HG03064 (cell line): ENCODE results near the gene ATP13A2.

Experiments used
- ATAC-seq: cut with Tn5 transposase; IDR thresholded peaks from one replicate; pipeline ENCODE4 v1.9.1; 2021; ENCODE audit warnings: low read depth; ENCODE audit not compliant: unreplicated experiment

The ATP13A2 gene

DNA sequence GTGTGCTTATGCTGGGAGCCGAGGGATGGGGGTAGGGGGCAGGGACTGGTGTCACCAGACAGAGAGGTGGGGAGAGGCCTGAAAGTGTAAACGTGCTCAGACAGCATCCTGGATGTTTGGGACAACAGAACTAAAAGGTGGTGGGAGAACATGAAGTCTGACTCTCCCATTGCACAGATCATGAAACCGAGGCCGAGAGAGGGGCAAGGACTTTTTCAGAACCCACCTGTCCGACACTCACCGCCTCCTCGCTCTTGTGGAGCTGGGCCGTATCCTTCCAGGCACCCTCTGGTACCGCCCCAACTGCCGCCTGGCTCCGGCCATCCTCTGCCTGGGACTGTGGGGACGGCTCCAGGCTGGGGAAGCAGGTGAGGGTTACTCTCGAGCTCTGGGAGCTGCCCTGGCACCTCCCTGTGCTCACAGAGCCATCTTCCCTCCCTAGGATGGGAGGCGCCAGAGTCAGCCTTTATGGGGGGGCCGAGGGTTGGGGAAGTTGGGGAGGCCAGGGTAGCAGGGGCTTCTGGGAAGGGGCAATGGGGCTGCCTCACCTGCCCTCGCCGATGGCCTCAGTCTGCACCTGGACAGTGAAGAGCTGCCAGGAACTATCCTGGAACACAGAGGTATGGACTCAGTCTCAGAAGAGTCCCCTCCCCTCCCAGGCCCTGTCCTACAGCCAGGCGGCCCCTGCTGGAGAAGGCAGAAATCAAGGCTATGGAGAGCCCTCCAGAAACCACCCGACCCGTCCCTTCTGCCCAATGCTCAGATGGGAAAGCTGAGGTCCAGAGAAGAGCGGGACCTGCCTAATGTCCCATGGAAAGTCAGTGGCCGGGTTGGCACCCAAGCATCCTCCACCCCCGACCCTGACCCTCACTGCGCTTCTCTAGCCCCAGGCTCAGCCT lies 7.0 kb downstream of the ATP13A2 start:
- no peak for ATAC-seq

GRCh38 chr1:17002524-17002902 lies 9.2 kb downstream of the ATP13A2 start:
- ATAC-seq: no peak

DNA sequence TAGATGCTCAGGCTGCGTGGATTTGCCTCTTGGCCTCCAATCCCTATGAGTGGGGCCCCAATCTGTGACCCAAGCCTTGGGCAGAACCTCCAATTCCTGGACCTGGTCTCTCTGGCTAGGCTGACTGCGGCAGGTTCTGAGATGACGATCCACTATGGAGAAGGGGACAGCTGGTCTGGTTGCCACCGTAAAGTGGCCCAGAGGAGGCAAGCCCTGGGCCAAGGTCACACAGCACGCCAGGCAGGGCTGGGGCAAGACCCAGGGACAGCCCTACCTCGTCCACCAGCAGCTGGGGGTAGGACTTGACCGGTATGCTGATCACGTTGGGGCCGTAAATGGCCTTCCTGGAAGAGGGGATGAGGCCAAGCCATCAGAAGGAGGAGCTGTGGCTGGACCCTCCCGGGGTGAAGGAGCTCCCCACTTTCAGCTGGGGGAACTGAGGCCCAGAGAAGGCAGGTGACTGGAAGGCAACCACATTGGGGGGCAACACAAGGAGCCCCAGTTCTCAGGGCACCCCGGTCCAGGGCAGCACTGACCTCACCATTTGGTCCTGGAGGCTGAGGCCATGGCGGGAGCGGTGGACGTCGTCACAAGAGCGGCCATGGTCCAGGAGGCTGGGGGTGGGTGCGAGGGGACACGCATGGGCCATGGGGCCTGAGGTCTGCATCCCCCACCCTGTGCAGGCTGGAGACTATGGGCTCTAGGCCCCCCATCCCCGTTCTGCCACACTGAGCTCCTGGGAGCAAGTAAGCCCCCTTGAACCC lies 9.8 kb downstream of the ATP13A2 start:
- no peak for ATAC-seq

GRCh38 chr1:16999863-17000262 lies 11.9 kb downstream of the ATP13A2 start:
- no peak for ATAC-seq

DNA sequence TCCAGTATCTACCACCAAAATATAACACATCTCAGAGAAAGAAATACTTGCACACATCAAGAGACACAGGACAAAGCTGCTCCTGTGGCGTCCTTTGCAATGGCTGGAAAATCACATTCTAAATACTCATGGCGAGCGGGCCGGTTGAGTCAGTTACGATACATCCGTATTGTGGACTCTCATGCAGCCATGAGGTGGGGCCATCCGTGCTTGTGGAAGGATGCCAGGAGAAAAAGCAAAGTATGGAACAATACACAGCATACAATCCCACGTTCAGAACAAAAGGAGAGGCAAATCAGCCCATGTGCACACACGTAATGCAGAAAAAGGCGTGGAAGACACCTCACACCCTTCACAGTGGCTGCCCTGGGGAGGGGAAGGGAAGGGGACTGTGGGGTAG lies 13.1 kb downstream of the ATP13A2 start:
- no peak for ATAC-seq

- ATAC-seq: no peak
Measured at GRCh38 chr1:16996845-16997244, 14.9 kb downstream of the ATP13A2 start.

DNA sequence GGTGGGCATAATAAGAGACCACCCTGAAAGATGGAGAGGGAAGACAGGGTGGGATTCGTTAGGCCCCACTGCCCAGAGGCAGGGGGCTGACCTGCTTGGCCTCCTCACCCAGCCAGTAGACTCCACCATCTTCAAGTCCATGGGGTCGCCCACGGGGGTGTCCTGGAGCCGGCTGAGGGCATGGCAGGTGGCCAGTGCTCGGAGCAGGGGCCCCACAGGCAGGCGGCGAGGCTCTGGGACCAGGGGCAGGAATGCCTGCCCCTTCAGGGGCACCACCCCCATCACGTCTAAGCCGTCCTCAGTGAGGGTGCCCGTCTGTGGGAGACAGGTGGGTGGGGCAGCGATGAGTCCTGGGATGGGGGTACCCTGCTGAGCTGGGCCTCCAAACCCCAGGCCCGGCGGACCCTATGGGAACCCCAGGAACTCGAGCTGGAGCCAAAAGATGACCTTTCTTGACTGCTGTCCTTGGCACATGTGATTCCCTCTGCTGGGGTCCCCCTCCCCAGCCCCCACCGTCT lies 18.1 kb downstream of the ATP13A2 start:
- no peak for ATAC-seq

DNA sequence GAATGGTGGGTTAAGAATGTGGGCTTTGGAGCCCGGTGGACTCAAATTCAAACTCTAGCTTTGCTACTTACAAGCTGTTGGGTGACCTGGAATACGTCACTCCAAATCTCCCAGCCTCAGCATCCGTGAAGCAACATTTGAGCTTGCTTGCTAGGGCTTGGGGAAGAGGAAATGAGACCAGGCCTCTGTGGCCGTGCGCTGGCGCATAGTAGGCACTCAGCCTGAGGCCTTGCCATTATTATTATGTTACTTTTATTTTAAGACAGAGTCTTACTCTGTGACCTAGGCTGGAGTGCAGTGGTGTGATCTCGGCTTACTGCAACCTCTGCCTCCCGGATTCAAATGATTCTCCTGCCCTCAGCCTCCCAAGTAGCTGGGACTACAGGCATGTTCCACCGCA lies 19.1 kb downstream of the ATP13A2 start:
- ATAC-seq: no peak

DNA sequence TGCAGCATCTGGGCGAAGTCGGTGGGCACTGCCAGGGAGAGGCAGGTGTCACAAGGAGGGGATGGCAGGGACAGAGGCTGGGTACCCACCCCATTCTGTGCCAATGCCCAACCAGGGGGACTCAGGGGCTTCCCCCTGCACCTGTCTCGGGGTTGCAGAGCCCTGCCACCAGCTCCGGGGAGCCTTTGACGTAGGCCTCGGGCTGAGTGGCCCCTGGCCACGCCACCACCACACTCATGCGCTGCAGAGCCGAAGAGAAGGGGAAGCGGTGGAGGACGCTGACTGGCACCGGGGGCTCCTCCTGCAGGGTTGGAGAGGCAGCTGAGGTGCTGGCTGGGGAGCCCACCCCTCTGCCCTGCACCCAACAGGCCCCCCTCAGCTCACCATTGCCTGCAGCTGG lies 19.6 kb downstream of the ATP13A2 start:
- no peak for ATAC-seq

DNA sequence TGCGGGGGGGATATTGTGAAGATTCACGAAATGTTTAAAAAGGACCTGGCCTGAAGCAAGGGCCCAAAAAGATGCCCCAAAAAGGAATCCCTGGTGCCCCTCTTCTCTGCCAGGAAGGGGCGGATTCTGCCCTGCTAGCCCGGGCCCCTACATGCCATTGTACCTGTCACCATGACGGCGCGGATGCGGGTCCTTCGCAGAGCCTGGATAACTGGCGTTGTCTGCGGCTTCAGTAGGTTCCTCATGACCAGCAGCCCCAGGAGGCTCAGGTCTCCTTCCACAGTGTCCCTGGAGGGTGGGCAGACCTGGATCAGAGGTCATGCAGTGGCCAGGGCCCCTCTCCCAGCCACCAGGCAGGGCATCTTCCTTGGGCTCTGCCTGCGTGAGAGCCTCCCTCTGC lies 20.2 kb downstream of the ATP13A2 start:
- no peak for ATAC-seq

DNA sequence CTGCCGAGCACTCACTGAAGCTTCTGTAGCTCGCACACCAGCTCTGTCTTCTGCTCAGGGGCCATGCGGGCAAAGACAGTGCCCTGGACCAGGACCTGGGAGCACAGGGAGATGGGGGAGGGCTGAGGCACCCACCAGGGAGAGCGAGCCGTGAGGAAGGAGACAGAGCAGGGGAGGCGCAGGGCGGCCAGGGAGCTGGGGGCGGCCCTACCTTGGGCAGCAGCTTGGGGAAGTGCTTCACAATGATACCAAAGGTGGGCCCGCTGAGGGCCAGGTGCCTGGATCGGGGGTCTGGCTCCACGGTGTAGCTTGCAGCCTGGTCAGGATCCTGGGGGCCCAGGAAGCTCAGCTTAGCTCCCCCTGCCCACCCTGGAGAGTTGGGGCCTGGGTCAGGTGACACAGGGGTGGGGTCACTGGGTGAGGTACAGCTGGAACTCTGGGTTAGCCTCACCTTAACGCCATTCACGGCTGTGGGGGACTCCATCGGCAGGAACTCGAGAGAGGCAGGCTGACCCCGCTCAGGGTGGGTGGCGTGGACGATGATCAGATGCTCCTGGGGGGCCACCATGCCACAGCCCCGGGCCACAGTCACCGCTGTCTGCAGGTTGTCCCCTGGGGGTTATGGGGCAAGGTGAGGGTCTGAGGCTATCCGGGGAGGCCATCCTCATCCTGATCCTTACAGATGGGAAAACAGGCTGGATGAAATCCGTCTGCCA lies 21.9 kb downstream of the ATP13A2 start:
- ATAC-seq: no peak

DNA sequence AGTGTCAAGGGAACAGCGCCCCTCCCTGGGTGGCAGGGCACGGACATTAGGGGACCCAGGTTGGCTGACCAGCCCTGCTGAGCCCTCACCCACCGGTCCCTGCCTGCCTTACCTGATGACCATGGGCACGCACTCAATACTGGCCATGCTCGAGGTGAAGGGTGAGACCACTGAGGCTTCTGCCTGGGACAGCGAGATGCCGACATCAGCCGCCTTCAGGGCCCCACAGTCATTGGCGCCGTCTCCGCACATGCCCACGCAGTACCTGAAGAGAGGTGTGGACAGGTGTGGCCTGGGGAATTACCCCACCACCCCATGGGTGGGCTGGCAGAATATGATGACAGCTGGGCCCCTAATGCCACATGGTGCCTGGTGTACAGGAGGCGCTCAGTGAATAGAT lies 23.5 kb downstream of the ATP13A2 start:
- ATAC-seq: no peak

- no peak for ATAC-seq
Measured at GRCh38 chr1:16986962-16987361, 24.8 kb downstream of the ATP13A2 start.

DNA sequence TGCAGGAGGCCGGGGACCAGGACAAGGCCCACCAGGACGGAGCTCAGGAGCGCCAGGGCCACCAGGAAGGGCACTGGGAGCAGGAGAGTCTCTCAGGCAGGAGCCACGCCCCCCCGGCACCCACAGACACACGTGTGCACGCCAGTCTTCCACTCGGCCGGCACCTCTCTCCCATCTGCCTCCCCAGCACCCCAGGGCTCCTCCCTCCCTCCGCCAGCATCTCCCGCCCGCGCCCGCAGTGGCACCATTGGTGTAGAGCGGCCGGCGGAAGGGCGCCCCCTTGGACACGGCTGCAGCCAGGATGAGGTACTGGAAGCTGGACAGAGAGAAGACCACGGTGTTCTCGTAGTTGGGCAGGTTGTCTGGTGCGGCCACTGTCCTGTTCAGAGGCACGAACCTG lies 25.2 kb downstream of the ATP13A2 start:
- no peak for ATAC-seq

GRCh38 chr1:16986113-16986512 lies 25.6 kb downstream of the ATP13A2 start:
- ATAC-seq: no peak

DNA sequence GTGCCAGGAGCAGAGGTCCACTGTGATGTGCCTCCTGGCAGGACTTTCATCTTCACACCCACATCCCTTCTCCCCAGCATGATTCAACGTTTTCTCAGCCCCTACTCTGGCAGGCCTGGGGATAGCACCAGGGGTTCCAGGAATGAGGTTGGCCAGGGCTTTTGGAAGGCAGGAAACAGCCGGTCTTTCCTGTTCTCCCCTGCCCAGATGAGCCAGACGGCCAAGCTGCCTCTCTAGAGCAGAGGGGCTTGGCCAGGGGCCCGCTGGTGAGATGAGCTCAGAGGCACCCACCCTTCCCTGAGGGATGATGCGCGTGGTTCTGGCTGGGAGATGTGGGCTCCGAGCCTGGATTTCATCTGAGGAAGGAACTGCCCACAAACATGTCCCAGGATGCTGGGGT lies 27.0 kb downstream of the ATP13A2 start:
- no peak for ATAC-seq

DNA sequence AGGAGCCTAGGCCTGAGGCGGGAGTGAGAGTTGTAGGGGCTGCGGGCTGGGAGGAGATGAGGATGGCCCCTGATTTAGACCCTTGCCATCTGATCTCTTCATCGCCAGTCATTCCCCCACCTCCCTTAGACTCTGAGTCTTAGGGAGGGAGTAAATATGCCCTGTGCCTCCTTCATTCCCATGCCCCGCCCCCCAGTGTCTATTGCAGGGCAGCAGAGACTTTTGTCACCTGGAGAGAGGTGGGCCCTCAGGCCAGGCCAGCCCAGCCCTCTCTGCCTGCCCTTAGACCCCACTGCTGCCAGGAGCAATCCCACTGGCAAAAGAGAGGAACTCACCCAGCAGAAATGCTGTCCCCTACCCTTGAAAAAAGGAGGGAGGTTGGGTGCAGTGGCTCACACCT lies 28.1 kb downstream of the ATP13A2 start:
- ATAC-seq: no peak

DNA sequence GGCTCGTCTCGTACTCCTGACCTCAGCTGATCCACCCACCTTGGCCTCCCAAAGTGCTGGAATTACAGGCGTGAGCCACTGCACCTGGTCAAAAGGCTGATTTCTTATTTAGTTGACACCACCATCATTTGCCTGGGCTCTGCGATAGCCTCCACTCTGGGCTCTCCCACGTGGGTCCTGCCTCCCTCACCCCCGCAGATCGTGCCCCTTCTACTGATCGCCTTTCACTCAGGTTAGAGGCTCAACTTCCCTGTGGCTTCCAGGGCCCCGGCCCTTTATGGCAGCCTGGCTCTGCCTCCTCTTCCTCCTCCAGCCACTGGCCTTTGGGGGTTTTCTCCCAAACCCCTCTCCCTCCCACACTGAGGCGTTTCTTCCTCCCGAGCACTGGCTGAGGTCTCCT lies 28.8 kb downstream of the ATP13A2 start:
- ATAC-seq: no peak

- no peak for ATAC-seq
Measured at GRCh38 chr1:16981269-16981849, 30.4 kb downstream of the ATP13A2 start.

GRCh38 chr1:16980473-16981268 lies 31.1 kb downstream of the ATP13A2 start, which contains the start of gene MFAP2:
Gene MFAP2, minus strand, starts transcription at chr1:16980620. Its CDS starts 2,347 bp downstream, at chr1:16978273.
- ATAC-seq: no peak
